A549 treated with DMSO at 1 μM for 4 hours (cell line): Measurements from ENCODE around the gene PAK1. TPM values are rescaled to one million over a fixed set of nuclear protein-coding genes. Genes with fewer than 3 reads are reported as not detected.

Source experiments
- total RNA-seq: library from RNA; stranded (reverse); fragments of 200-300 nt; extraction: Qiagen RNA extraction; gene quantifications from 5 replicates; pipeline ENCODE4 v1.2.3, GENCODE V29; 2022; ENCODE audit warnings: low read depth

PAK1 gene
- 20.1 to 26.8 TPM (median 24.4 TPM) in 5 replicates for total RNA-seq

GRCh38 chr11:77473801-77474683 is at the start of gene PAK1:
PAK1 (minus strand) TSS chr11:77474094; CDS start chr11:77392520, 81,574 bp downstream.

DNA sequence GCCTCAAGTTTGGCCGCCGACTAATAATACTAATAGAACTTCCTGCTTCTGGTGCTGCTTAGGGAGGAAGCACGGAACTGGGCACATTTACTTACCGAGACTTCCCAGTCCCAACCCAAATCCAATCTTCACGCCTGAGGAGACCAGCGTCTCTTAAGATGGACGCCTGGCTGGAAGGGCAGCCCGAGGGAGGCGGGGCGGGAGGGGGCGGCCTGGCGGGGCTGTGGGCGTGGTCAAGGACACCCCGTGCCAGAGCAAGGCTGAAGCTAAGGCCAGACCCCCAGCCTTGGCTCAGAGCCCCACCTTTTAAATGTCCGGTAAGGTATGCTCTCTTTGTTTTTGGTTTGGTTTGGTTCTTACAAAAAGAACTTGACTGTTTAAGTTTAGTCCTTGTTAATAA is 172.4 kb downstream of the PAK1 start, which contains the start of gene GDPD4:
Gene GDPD4, minus strand, starts transcription at position 177 of the 400 bp plus-strand sequence. CDS start 16,549 bp downstream, outside the sequence.

Other genes with a start within 250 kb of the PAK1 start
- not detected in 5 replicates for gene GDPD4, start 172.4 kb downstream of the PAK1 start, total RNA-seq
- gene AQP11, start 115.9 kb upstream of the PAK1 start, total RNA-seq, result 1.7 to 2.7 TPM (median 2.4 TPM) in 5 replicates
- gene CLNS1A, start 163.7 kb upstream of the PAK1 start, total RNA-seq, result 151 to 186 TPM (median 166 TPM) in 5 replicates